GM18517 (cell line): ENCODE measurements around the gene SUCNR1.
"Not testable (repeated sequence)": the region's sequence is repeated elsewhere in the genome, so short reads cannot be mapped to it uniquely, and the experiment has no call there.

Source experiments
- ATAC-seq: cut with Tn5 transposase; IDR thresholded peaks from one replicate; pipeline ENCODE4 v1.9.1; 2021; ENCODE audit warnings: mild to moderate bottlenecking, moderate library complexity; ENCODE audit not compliant: unreplicated experiment

SUCNR1 gene

GRCh38 chr3:151900460-151900859 lies 27.0 kb downstream of the SUCNR1 start:
- no peak for ATAC-seq

- ATAC-seq = no peak
These were observed 27.6 kb downstream of the SUCNR1 start for GRCh38 chr3:151900884-151901643.

GRCh38 chr3:151901644-151902285 lies 28.3 kb downstream of the SUCNR1 start:
- no peak for ATAC-seq

GRCh38 chr3:151903501-151903991 lies 30.1 kb downstream of the SUCNR1 start:
- no peak for ATAC-seq

GRCh38 chr3:151905647-151906046 lies 32.2 kb downstream of the SUCNR1 start:
- ATAC-seq = no peak

GRCh38 chr3:151906751-151907150 lies 33.3 kb downstream of the SUCNR1 start:
- no peak for ATAC-seq

GRCh38 chr3:151908399-151908798 lies 35.0 kb downstream of the SUCNR1 start:
- ATAC-seq = no peak

- no peak for ATAC-seq
These were observed 36.4 kb downstream of the SUCNR1 start for GRCh38 chr3:151909681-151910405.

GRCh38 chr3:151911462-151911861 lies 38.0 kb downstream of the SUCNR1 start:
- ATAC-seq = no peak

GRCh38 chr3:151912028-151912427 lies 38.6 kb downstream of the SUCNR1 start:
- no peak for ATAC-seq

GRCh38 chr3:151916781-151917180 lies 43.3 kb downstream of the SUCNR1 start:
- ATAC-seq = no peak

- ATAC-seq = no peak
These were observed 45.0 kb downstream of the SUCNR1 start for GRCh38 chr3:151918253-151919029.

- ATAC-seq = no peak
These were observed 45.5 kb downstream of the SUCNR1 start for GRCh38 chr3:151919030-151919328.

GRCh38 chr3:151919446-151919845 lies 46.0 kb downstream of the SUCNR1 start:
- ATAC-seq = no peak

GRCh38 chr3:151923901-151924300 lies 50.5 kb downstream of the SUCNR1 start:
- no peak for ATAC-seq

- ATAC-seq = no peak
These were observed 51.3 kb downstream of the SUCNR1 start for GRCh38 chr3:151924753-151925152.

GRCh38 chr3:151925419-151925818 lies 52.0 kb downstream of the SUCNR1 start:
- ATAC-seq = no peak

- ATAC-seq = no peak
These were observed 52.4 kb downstream of the SUCNR1 start for GRCh38 chr3:151925876-151926275.

GRCh38 chr3:151926956-151927355 lies 53.5 kb downstream of the SUCNR1 start:
- no peak for ATAC-seq

- ATAC-seq = not testable (repeated sequence)
These were observed 54.6 kb downstream of the SUCNR1 start for GRCh38 chr3:151927915-151928525.

- ATAC-seq = no peak
These were observed 57.7 kb downstream of the SUCNR1 start for GRCh38 chr3:151931171-151931570.
